GM12878 (cell line): ENCODE data around the gene FRMD8. TPM values are rescaled to one million over a fixed set of nuclear protein-coding genes. Genes with fewer than 3 reads are reported as not detected.

ENCODE experiments used
- ASH2L ChIP-seq: fragments of 300-600, 200-600 bp; sonication (generic); IDR thresholded peaks from 2 replicates; pipeline ENCODE4 v1.6.1; 2017; ENCODE audit warnings: low read depth, mild to moderate bottlenecking, borderline replicate concordance
- BCL11A ChIP-seq: IDR thresholded peaks from 2 replicates; pipeline ENCODE4 v1.6.1; 2011; ENCODE audit warnings: low read depth, low read length
- BHLHE40 ChIP-seq, 2 experiments: fragments of 450-650 bp in 1 of 2; IDR thresholded peaks; 2 replicates each; pipeline ENCODE4 v1.6.1; 2011 to 2017; ENCODE audit warnings: low read depth in 2 of 2, borderline replicate concordance in 1 of 2, improper control_type of control experiment in 1 of 2, low read length in 1 of 2, mild to moderate bottlenecking in 1 of 2
- CBX3 ChIP-seq: fragments of 200-600 bp; sonication (generic); IDR thresholded peaks from 2 replicates; pipeline ENCODE4 v1.6.1; 2016; ENCODE audit warnings: low read depth, borderline replicate concordance
- CBX5 ChIP-seq: sonication (generic); IDR thresholded peaks from 2 replicates; pipeline ENCODE4 v1.6.1; 2016; ENCODE audit warnings: low read depth, moderate library complexity, mild to moderate bottlenecking, inconsistent platforms
- CREB1 ChIP-seq: IDR thresholded peaks from 2 replicates; pipeline ENCODE4 v1.6.1; 2012; ENCODE audit warnings: low read depth, mild to moderate bottlenecking, inconsistent platforms
- DPF2 ChIP-seq: fragments of 450-650 bp; IDR thresholded peaks from 2 replicates; pipeline ENCODE4 v1.6.1; 2017; ENCODE audit warnings: mild to moderate bottlenecking
- FOS ChIP-seq: IDR thresholded peaks from 3 replicates; pipeline ENCODE4 v1.6.1; 2011; ENCODE audit warnings: borderline replicate concordance; ENCODE audit not compliant: insufficient read length; ENCODE audit errors: extremely low read depth
- GABPA ChIP-seq: IDR thresholded peaks from 2 replicates; pipeline ENCODE4 v1.6.1; 2014; ENCODE audit warnings: antibody characterized with exemption, low read depth, mild to moderate bottlenecking, inconsistent platforms
- HCFC1 ChIP-seq: fragments of 150-350 bp; IDR thresholded peaks from 2 replicates; pipeline ENCODE4 v1.6.1; 2014; ENCODE audit warnings: low read length
- IKZF1 ChIP-seq: fragments of 450-650 bp; conservative IDR thresholded peaks from 2 replicates; pipeline ENCODE4 v1.6.1; 2017; ENCODE audit warnings: antibody characterized with exemption, mild to moderate bottlenecking
- NFYB ChIP-seq: IDR thresholded peaks from 2 replicates; pipeline ENCODE4 v1.6.1; 2011; ENCODE audit warnings: low read depth, mild to moderate bottlenecking, low read length, improper control_type of control experiment, moderate library complexity; ENCODE audit not compliant: insufficient read depth
- NR2F1 ChIP-seq: fragments of 450-650 bp; conservative IDR thresholded peaks from 2 replicates; pipeline ENCODE4 v1.6.1; 2017; ENCODE audit warnings: mild to moderate bottlenecking
- PAX8 ChIP-seq: fragments of 450-650 bp; IDR thresholded peaks from 2 replicates; pipeline ENCODE4 v1.6.1; 2017; ENCODE audit warnings: mild to moderate bottlenecking, moderate library complexity
- SMC3 ChIP-seq: IDR thresholded peaks from 2 replicates; pipeline ENCODE4 v1.6.1; 2011; ENCODE audit warnings: low read length, improper control_type of control experiment, borderline replicate concordance
- SPI1 ChIP-seq: IDR thresholded peaks from 2 replicates; pipeline ENCODE4 v1.6.1; 2011; ENCODE audit warnings: low read depth, mild to moderate bottlenecking, low read length, moderate library complexity, borderline replicate concordance; ENCODE audit not compliant: insufficient read depth
- SRF ChIP-seq, 2 experiments: IDR thresholded peaks; 2 replicates each; pipeline ENCODE4 v1.6.1; 2011; ENCODE audit warnings: low read depth in 2 of 2, low read length in 2 of 2, mild to moderate bottlenecking in 1 of 2, moderate library complexity in 1 of 2
- YBX1 ChIP-seq: fragments of 450-650 bp; IDR thresholded peaks from 2 replicates; pipeline ENCODE4 v1.6.1; 2016; ENCODE audit warnings: antibody characterized with exemption
- YY1 ChIP-seq: IDR thresholded peaks from 2 replicates; pipeline ENCODE4 v1.6.1; 2011; ENCODE audit warnings: low read depth, mild to moderate bottlenecking, low read length
- ZZZ3 ChIP-seq: IDR thresholded peaks from 2 replicates; pipeline ENCODE4 v1.6.1; 2011; ENCODE audit warnings: low read depth; ENCODE audit not compliant: control insufficient read depth, insufficient read length
- polyA plus RNA-seq, 11 experiments: library from polyadenylated mRNA; depleted of rRNA in 4 of 11; unstranded in 6 of 11; stranded (reverse) in 5 of 11; fragments of >200 nt; fragmentation: Nextera tagmentation in 4 of 11; fragmentation: Illumina TruSeq in 1 of 11; extraction: Ambion mirVana in 4 of 11; extraction: Trizol in 1 of 11; gene quantifications; 1 replicate in 1 of 11; 2 replicates in 10 of 11; pipeline versions ENCODE4 v1.2.1 to v1.2.3, GENCODE V29; 2011 to 2016; ENCODE audit warnings: inconsistent platforms in 2 of 11, missing spikeins in 2 of 11, low read depth in 1 of 11
- total RNA-seq, 4 experiments: library from RNA; depleted of rRNA in 3 of 4; stranded (reverse); fragments of >200 nt in 3 of 4; fragmentation: Illumina TruSeq in 1 of 4; extraction: Trizol in 1 of 4; gene quantifications; 2 replicates each; pipeline versions ENCODE4 v1.2.1 to v1.2.3, GENCODE V29; 2013 to 2021
- TF ChIP-seq, protein P1 (sequence below): fragments of 450-650 bp; IDR thresholded peaks from 2 replicates; pipeline ENCODE4 v1.6.1; 2017; ENCODE audit warnings: mild to moderate bottlenecking, moderate library complexity
- TF ChIP-seq, protein P2 (sequence below): fragments of 450-650 bp; IDR thresholded peaks from 2 replicates; pipeline ENCODE4 v1.6.1; 2016; ENCODE audit warnings: mild to moderate bottlenecking
- TF ChIP-seq, protein P3 (sequence below): fragments of 150-350 bp; IDR thresholded peaks from 2 replicates; pipeline ENCODE4 v1.6.1; 2016; ENCODE audit warnings: low read depth, low read length

FRMD8 gene
- total and polyA plus RNA-seq, 10 of the 15 experiments (the other 5 are each of a cell fraction or from before 2014, with no cell fraction given), result 8.3 to 69.4 (median 28.0) TPM

GRCh38 chr11:65430406-65431217 lies 44.2 kb downstream of the FRMD8 start (continued):
- no peak for TF ChIP-seq GABPA
- no peak for TF ChIP-seq BHLHE40 (IDR thresholded peaks at IDR 0.05; ENCODE audit: borderline replicate concordance in 1 of 2, low read depth in 2 of 2, low read length in 1 of 2)
- no peak for TF ChIP-seq DPF2
- no peak for TF ChIP-seq FOS
- no peak for TF ChIP-seq CBX5
- no peak for TF ChIP-seq PAX8
- TF ChIP-seq, protein P1, sequence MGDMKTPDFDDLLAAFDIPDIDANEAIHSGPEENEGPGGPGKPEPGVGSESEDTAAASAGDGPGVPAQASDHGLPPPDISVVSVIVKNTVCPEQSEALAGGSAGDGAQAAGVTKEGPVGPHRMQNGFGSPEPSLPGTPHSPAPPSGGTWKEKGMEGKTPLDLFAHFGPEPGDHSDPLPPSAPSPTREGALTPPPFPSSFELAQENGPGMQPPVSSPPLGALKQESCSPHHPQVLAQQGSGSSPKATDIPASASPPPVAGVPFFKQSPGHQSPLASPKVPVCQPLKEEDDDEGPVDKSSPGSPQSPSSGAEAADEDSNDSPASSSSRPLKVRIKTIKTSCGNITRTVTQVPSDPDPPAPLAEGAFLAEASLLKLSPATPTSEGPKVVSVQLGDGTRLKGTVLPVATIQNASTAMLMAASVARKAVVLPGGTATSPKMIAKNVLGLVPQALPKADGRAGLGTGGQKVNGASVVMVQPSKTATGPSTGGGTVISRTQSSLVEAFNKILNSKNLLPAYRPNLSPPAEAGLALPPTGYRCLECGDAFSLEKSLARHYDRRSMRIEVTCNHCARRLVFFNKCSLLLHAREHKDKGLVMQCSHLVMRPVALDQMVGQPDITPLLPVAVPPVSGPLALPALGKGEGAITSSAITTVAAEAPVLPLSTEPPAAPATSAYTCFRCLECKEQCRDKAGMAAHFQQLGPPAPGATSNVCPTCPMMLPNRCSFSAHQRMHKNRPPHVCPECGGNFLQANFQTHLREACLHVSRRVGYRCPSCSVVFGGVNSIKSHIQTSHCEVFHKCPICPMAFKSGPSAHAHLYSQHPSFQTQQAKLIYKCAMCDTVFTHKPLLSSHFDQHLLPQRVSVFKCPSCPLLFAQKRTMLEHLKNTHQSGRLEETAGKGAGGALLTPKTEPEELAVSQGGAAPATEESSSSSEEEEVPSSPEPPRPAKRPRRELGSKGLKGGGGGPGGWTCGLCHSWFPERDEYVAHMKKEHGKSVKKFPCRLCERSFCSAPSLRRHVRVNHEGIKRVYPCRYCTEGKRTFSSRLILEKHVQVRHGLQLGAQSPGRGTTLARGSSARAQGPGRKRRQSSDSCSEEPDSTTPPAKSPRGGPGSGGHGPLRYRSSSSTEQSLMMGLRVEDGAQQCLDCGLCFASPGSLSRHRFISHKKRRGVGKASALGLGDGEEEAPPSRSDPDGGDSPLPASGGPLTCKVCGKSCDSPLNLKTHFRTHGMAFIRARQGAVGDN, result 0 out of 2 replicates have a peak, but pooled peaks have one; percentile 37
- TF ChIP-seq SMC3, result no peak
- no peak for TF ChIP-seq HCFC1
- 0 out of 2 replicates have a peak, but pooled peaks have one; percentile 8 for TF ChIP-seq IKZF1
- TF ChIP-seq CBX3, result no peak
- TF ChIP-seq BCL11A, result no peak
- peak; percentile 48; the same call in 1 of the 2 replicates for TF ChIP-seq SPI1
- TF ChIP-seq YY1, result no peak
- no peak for TF ChIP-seq SRF (IDR thresholded peaks at IDR 0.05; ENCODE audit: low read depth in 2 of 2, low read length in 2 of 2)
- TF ChIP-seq NFYB, result no peak
- no peak for TF ChIP-seq YBX1
- no peak for TF ChIP-seq ZZZ3
- TF ChIP-seq ASH2L, result no peak
- TF ChIP-seq, protein P2, sequence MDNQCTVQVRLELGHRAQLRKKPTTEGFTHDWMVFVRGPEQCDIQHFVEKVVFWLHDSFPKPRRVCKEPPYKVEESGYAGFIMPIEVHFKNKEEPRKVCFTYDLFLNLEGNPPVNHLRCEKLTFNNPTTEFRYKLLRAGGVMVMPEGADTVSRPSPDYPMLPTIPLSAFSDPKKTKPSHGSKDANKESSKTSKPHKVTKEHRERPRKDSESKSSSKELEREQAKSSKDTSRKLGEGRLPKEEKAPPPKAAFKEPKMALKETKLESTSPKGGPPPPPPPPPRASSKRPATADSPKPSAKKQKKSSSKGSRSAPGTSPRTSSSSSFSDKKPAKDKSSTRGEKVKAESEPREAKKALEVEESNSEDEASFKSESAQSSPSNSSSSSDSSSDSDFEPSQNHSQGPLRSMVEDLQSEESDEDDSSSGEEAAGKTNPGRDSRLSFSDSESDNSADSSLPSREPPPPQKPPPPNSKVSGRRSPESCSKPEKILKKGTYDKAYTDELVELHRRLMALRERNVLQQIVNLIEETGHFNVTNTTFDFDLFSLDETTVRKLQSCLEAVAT, result no peak
- TF ChIP-seq CREB1, result no peak
- TF ChIP-seq, protein P3, sequence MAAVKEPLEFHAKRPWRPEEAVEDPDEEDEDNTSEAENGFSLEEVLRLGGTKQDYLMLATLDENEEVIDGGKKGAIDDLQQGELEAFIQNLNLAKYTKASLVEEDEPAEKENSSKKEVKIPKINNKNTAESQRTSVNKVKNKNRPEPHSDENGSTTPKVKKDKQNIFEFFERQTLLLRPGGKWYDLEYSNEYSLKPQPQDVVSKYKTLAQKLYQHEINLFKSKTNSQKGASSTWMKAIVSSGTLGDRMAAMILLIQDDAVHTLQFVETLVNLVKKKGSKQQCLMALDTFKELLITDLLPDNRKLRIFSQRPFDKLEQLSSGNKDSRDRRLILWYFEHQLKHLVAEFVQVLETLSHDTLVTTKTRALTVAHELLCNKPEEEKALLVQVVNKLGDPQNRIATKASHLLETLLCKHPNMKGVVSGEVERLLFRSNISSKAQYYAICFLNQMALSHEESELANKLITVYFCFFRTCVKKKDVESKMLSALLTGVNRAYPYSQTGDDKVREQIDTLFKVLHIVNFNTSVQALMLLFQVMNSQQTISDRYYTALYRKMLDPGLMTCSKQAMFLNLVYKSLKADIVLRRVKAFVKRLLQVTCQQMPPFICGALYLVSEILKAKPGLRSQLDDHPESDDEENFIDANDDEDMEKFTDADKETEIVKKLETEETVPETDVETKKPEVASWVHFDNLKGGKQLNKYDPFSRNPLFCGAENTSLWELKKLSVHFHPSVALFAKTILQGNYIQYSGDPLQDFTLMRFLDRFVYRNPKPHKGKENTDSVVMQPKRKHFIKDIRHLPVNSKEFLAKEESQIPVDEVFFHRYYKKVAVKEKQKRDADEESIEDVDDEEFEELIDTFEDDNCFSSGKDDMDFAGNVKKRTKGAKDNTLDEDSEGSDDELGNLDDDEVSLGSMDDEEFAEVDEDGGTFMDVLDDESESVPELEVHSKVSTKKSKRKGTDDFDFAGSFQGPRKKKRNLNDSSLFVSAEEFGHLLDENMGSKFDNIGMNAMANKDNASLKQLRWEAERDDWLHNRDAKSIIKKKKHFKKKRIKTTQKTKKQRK, result no peak
- no peak for TF ChIP-seq NR2F1
